Endometrial microvascular endothelial cells (primary cell): ENCODE results near the gene AMACR. TPM values are rescaled to one million over a fixed set of nuclear protein-coding genes. Genes with fewer than 3 reads are reported as not detected.

Experiments
- in situ Hi-C: cut with HindIII; loops from 2 replicates; pipeline ENCODE4 v1.10.0; 2017; ENCODE audit warnings: low sequenced_read_pairs, low pct_unique_long_range_greater_than_20kb; ENCODE audit errors: inconsistent ontology term
- total RNA-seq: library from RNA; depleted of rRNA; stranded (reverse); fragments of >200 nt; gene quantifications from one replicate; pipeline ENCODE4 v1.2.3, GENCODE V29; 2015; ENCODE audit errors: inconsistent ontology term

Gene AMACR
- total RNA-seq, 1 donor from 2014 or later = 8.4 TPM

DNA sequence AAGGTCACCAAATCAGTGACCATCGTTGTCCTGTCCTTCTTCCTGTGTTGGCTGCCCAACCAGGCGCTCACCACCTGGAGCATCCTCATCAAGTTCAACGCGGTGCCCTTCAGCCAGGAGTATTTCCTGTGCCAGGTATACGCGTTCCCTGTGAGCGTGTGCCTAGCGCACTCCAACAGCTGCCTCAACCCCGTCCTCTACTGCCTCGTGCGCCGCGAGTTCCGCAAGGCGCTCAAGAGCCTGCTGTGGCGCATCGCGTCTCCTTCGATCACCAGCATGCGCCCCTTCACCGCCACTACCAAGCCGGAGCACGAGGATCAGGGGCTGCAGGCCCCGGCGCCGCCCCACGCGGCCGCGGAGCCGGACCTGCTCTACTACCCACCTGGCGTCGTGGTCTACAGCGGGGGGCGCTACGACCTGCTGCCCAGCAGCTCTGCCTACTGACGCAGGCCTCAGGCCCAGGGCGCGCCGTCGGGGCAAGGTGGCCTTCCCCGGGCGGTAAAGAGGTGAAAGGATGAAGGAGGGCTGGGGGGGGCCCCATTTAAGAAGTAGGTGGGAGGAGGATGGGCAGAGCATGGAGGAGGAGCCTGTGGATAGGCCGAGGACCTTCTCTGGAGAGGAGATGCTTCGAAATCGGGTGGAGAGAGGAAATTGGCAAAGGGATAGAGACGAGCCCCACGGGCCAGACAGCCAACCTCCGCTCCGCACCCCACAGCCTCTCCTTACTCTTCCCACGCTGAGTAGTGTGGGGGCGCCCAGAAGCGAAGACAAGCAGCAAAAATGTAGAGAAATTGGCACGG lies 69.9 kb downstream of the AMACR start:
- in situ Hi-C loops = no loop called here

- in situ Hi-C loops = no loop called here
Measured at GRCh38 chr5:33937017-33937706, 70.7 kb downstream of the AMACR start.

GRCh38 chr5:33936381-33937016 lies 71.4 kb downstream of the AMACR start, which contains the start of gene RXFP3:
TSS of gene RXFP3 (plus strand) at chr5:33936386. CDS start at chr5:33936741, 355 bp downstream.
- in situ Hi-C loops = no loop called here

Other genes with a start within 250 kb of the AMACR start
- 0.84 TPM for gene ADAMTS12, start 116.1 kb downstream of the AMACR start, total RNA-seq
- not detected for gene RXFP3, start 71.7 kb downstream of the AMACR start, total RNA-seq
- not detected for gene SLC45A2, start 23.4 kb downstream of the AMACR start, total RNA-seq
- gene C1QTNF3, start 35.2 kb upstream of the AMACR start, total RNA-seq = 7.0 TPM